Esophagus muscularis mucosa (tissue), 4 donors: ENCODE data around the gene ZFHX2. TPM values are rescaled to one million over a fixed set of nuclear protein-coding genes. Genes with fewer than 3 reads are reported as not detected.

ENCODE experiments used
- DNase-seq: peaks from one replicate; pipeline ENCODE4 v3.0.0-alpha.2; 2017; ENCODE audit errors: extremely low spot score
- H3K27ac ChIP-seq, 4 donors: fragments of 200-600 bp; sonication (generic); replicated peaks in 1 of 4; 1 replicate in 3 of 4; 2 replicates in 1 of 4; pipeline ENCODE4 v1.5.1; 2016 to 2019; ENCODE audit warnings: mild to moderate bottlenecking in 1 of 4
- H3K27me3 ChIP-seq, 4 donors: fragments of 200-600 bp; sonication (generic); one replicate each; pipeline versions ENCODE4 v1.5.1 to v1.6.0; 2016 to 2019
- H3K36me3 ChIP-seq, 4 donors: fragments of 200-600 bp; sonication (generic); one replicate each; pipeline ENCODE4 v1.5.1; 2016 to 2019
- H3K4me1 ChIP-seq, 4 donors: fragments of 200-600 bp; sonication (generic); one replicate each; pipeline ENCODE4 v1.5.1; 2016 to 2019
- H3K4me3 ChIP-seq, 4 donors: fragments of 200-600 bp; sonication (generic); 1 replicate in 2 of 4; 2 replicates in 2 of 4; pipeline ENCODE4 v1.5.1; 2016 to 2019; ENCODE audit warnings: mild to moderate bottlenecking in 4 of 4, moderate library complexity in 1 of 4
- H3K9me3 ChIP-seq, 4 donors: fragments of 200-600 bp; sonication (generic); 1 replicate in 3 of 4; 2 replicates in 1 of 4; pipeline ENCODE4 v1.5.1; 2016 to 2019
- CTCF ChIP-seq, 3 experiments: fragments of 200-600 bp in 2 of 3; fragments of 450-650 bp in 1 of 3; sonication (generic) in 2 of 3; IDR thresholded peaks; one replicate each; pipeline ENCODE4 v1.5.1; 2017 to 2019; ENCODE audit warnings: antibody characterized with exemption in 3 of 3, mild to moderate bottlenecking in 2 of 3, moderate library complexity in 1 of 3
- EP300 ChIP-seq: sonication (generic); formaldehyde crosslinking; IDR thresholded peaks from one replicate; pipeline ENCODE4 v1.6.1; 2017; ENCODE audit warnings: antibody characterized with exemption
- POLR2A ChIP-seq: fragments of 450-650 bp; IDR thresholded peaks from one replicate; pipeline ENCODE4 v1.6.1; 2017; ENCODE audit warnings: antibody characterized with exemption, moderate library complexity, mild to moderate bottlenecking, low read depth
- POLR2AphosphoS5 ChIP-seq, 2 donors: sonication (generic); formaldehyde crosslinking; IDR thresholded peaks; one replicate each; pipeline ENCODE4 v1.6.1; 2017; ENCODE audit warnings: antibody characterized with exemption in 2 of 2
- WGBS: methylation state at CpG from one replicate; pipeline ENCODE4 v1.1.5; 2018; 5-methylcytosine and 5-hydroxymethylcytosine counted together
- intact Hi-C: fragments of 100-400 bp; cut with DNase I; formaldehyde crosslinking; loops from one replicate; pipeline ENCODE4 v1.15.1; 2023
- total RNA-seq, 4 donors: library from RNA; depleted of rRNA; stranded (reverse); fragments of >200 nt; gene quantifications; one replicate each; pipeline versions ENCODE4 v1.1.0 to v1.2.1, GENCODE V29; 2016

The ZFHX2 gene
- total RNA-seq, 4 donors from 2014 or later = 0.50 to 1.8 (median 1.2) TPM

- Histone ChIP-seq H3K4me3 (no peak overlapping the region), H3K9me3 (no peaks in the 10 kb centered on the region), H3K36me3 (no peaks in the 10 kb centered on the region), H3K27ac (no peak overlapping the region), H3K4me1 (no peaks in the 10 kb centered on the region), H3K27me3 (no peaks in the 10 kb centered on the region)
- DNase-seq = no peak
- no peak for TF ChIP-seq CTCF (IDR thresholded peaks at IDR 0.05)
- TF ChIP-seq POLR2AphosphoS5 (IDR thresholded peaks at IDR 0.05) = no peak
- TF ChIP-seq POLR2A = no peak
- TF ChIP-seq EP300 = no peak
- 68% methylated on average over 4 of the region's 4 CpGs for WGBS
- intact Hi-C loops = no loop called here
Observed at GRCh38 chr14:23518709-23519108, 32.9 kb downstream of the ZFHX2 start.

GRCh38 chr14:23517650-23518326, 33.8 kb downstream of the ZFHX2 start:
- 70% methylated on average over 6 of the region's 6 CpGs for WGBS
- intact Hi-C loops = no loop called here
- DNase-seq = no peak
- H3K27ac ChIP-seq = no peak overlapping the region
- no peaks in the 10 kb centered on the region for H3K36me3 ChIP-seq
- H3K9me3 ChIP-seq = no peaks in the 10 kb centered on the region
- H3K4me3 ChIP-seq = no peak overlapping the region
- TF ChIP-seq POLR2A = no peak
- no peak for TF ChIP-seq CTCF (IDR thresholded peaks at IDR 0.05)
- TF ChIP-seq POLR2AphosphoS5 (IDR thresholded peaks at IDR 0.05) = no peak
- TF ChIP-seq EP300 = no peak
- no peaks in the 10 kb centered on the region for H3K27me3 ChIP-seq
- H3K4me1 ChIP-seq = peaks cover 0 to 6% (median 0%) of the 10 kb centered on the region in 4 donors

- H3K27me3 ChIP-seq = no peaks in the 10 kb centered on the region
- TF ChIP-seq POLR2AphosphoS5 (IDR thresholded peaks at IDR 0.05) = no peak
- TF ChIP-seq POLR2A = no peak
- TF ChIP-seq CTCF (IDR thresholded peaks at IDR 0.05) = no peak
- TF ChIP-seq EP300 = no peak
- DNase-seq = no peak
- H3K36me3 ChIP-seq = no peaks in the 10 kb centered on the region
- no peak overlapping the region for H3K27ac ChIP-seq
- peaks cover 0 to 12% (median 3%) of the 10 kb centered on the region in 4 donors for H3K4me1 ChIP-seq
- no peaks in the 10 kb centered on the region for H3K9me3 ChIP-seq
- 78% methylated on average over 3 of the region's 3 CpGs for WGBS
- no peak overlapping the region for H3K4me3 ChIP-seq
- intact Hi-C loops = no loop called here
Observed at GRCh38 chr14:23514644-23514957, 37.0 kb downstream of the ZFHX2 start.

- Histone ChIP-seq H3K4me1 (peaks cover 0 to 12% (median 3%) of the 10 kb centered on the region in 4 donors), H3K4me3 (no peak overlapping the region), H3K27me3 (no peaks in the 10 kb centered on the region), H3K36me3 (no peaks in the 10 kb centered on the region), H3K9me3 (no peaks in the 10 kb centered on the region), H3K27ac (no peak overlapping the region)
- intact Hi-C loops = no loop called here
- TF ChIP-seq CTCF (IDR thresholded peaks at IDR 0.05) (no peak), POLR2A (no peak), EP300 (no peak), POLR2AphosphoS5 (IDR thresholded peaks at IDR 0.05) (no peak)
- DNase-seq = no peak
- WGBS = 75% methylated on average over 8 of the region's 8 CpGs
Observed at GRCh38 chr14:23513818-23514643, 37.5 kb downstream of the ZFHX2 start.
